ENCODE data around the gene ELN.

DNA sequence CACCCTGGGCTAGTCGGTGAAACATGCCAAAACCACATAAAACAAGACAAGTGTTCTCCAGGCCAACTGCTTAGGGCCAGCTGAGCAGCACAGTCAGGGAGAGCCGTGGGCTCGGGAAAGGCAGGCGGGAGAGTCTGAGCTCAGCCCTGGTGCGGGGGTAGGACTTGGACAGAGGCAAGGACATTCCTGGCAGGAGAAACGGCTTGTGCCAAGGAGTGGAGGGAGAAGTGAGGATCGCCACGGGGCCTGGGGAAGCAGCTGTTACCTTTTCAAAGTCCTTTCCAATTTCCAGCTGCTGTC, 4.2 kb downstream of the ELN start:
- TF ChIP-seq, protein P1, sequence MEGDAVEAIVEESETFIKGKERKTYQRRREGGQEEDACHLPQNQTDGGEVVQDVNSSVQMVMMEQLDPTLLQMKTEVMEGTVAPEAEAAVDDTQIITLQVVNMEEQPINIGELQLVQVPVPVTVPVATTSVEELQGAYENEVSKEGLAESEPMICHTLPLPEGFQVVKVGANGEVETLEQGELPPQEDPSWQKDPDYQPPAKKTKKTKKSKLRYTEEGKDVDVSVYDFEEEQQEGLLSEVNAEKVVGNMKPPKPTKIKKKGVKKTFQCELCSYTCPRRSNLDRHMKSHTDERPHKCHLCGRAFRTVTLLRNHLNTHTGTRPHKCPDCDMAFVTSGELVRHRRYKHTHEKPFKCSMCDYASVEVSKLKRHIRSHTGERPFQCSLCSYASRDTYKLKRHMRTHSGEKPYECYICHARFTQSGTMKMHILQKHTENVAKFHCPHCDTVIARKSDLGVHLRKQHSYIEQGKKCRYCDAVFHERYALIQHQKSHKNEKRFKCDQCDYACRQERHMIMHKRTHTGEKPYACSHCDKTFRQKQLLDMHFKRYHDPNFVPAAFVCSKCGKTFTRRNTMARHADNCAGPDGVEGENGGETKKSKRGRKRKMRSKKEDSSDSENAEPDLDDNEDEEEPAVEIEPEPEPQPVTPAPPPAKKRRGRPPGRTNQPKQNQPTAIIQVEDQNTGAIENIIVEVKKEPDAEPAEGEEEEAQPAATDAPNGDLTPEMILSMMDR (IDR thresholded peaks at IDR 0.05), result no peak
- peak in 2 of 3 donors; percentile 71 to 73 for TF ChIP-seq POLR2AphosphoS5 (IDR thresholded peaks at IDR 0.05)
